ENCODE results near the gene ISG15. TPM values are rescaled to one million over a fixed set of nuclear protein-coding genes. Genes with fewer than 3 reads are reported as not detected.

The ISG15 gene
- total RNA-seq, 1 experiment from 2014 or later: 165 TPM

GRCh38 chr1:965526-966134, 47.7 kb upstream of the ISG15 start:
- Mint-ChIP-seq H3K4me3 (ENCODE audit: low read depth, unreplicated experiment) (peak overlapping the region; percentile 69), H3K36me3 (ENCODE audit: insufficient read depth, unreplicated experiment) (peaks cover 14% of the 10 kb centered on the region), H3K27ac (ENCODE audit: unreplicated experiment) (no peak overlapping the region), H3K9me3 (ENCODE audit: low read depth, unreplicated experiment) (no peaks in the 10 kb centered on the region), H3K4me1 (ENCODE audit: low read depth, unreplicated experiment) (no peaks in the 10 kb centered on the region), H3K27me3 (ENCODE audit: unreplicated experiment) (no peaks in the 10 kb centered on the region)
- no peak for DNase-seq
- CTCF ChIA-PET: no interaction called here
- intact Hi-C loops (cut with micrococcal nuclease; ENCODE audit: unreplicated experiment): no loop called here
- no TSS peak for BruUV-seq (replicated peaks)
- no peak for TF ChIP-seq CTCF (IDR thresholded peaks at IDR 0.05; ENCODE audit: unreplicated experiment)

- peak within 1 kb of the TSS; percentile 69 for H3K4me3 Mint-ChIP-seq (ENCODE audit: low read depth, unreplicated experiment)
- H3K4me1 Mint-ChIP-seq (ENCODE audit: low read depth, unreplicated experiment): no peaks in the 10 kb centered on the region
- H3K27ac Mint-ChIP-seq (ENCODE audit: unreplicated experiment): no peak within 1 kb of the TSS
- TF ChIP-seq CTCF (IDR thresholded peaks at IDR 0.05; ENCODE audit: unreplicated experiment): no peak
- CTCF ChIA-PET: interaction anchor here (0.5 to 1.1 kb wide), 2 partner anchors 10 to 103 kb away, joined by 6 read pairs; no protein-coding TSS in a partner anchor
- H3K36me3 Mint-ChIP-seq (ENCODE audit: insufficient read depth, unreplicated experiment): peaks cover 14% of the 10 kb centered on the region
- intact Hi-C loops (cut with micrococcal nuclease; ENCODE audit: unreplicated experiment): no loop called here
- no peaks in the 10 kb centered on the region for H3K9me3 Mint-ChIP-seq (ENCODE audit: low read depth, unreplicated experiment)
- DNase-seq: peak; percentile 72
- no TSS peak for BruUV-seq (replicated peaks)
- H3K27me3 Mint-ChIP-seq (ENCODE audit: unreplicated experiment): no peaks in the 10 kb centered on the region
These were observed 47.1 kb upstream of the ISG15 start, which contains the start of gene PLEKHN1 for GRCh38 chr1:966135-966703. PLEKHN1 (plus strand) TSS chr1:966482; CDS start chr1:966532, 50 bp downstream.

GRCh38 chr1:966704-967300, 46.5 kb upstream of the ISG15 start:
- BruUV-seq (replicated peaks): TSS peak; percentile 88
- Mint-ChIP-seq H3K9me3 (ENCODE audit: low read depth, unreplicated experiment) (no peaks in the 10 kb centered on the region), H3K4me1 (ENCODE audit: low read depth, unreplicated experiment) (no peaks in the 10 kb centered on the region), H3K27ac (ENCODE audit: unreplicated experiment) (no peak overlapping the region), H3K4me3 (ENCODE audit: low read depth, unreplicated experiment) (peak overlapping the region; percentile 69), H3K36me3 (ENCODE audit: insufficient read depth, unreplicated experiment) (peaks cover 14% of the 10 kb centered on the region), H3K27me3 (ENCODE audit: unreplicated experiment) (no peaks in the 10 kb centered on the region)
- intact Hi-C loops (cut with micrococcal nuclease; ENCODE audit: unreplicated experiment): no loop called here
- DNase-seq: peak; percentile 70
- CTCF ChIA-PET: interaction anchor here (0.5 to 1.1 kb wide), 2 partner anchors 9 to 102 kb away, joined by 6 read pairs; no protein-coding TSS in a partner anchor
- no peak for TF ChIP-seq CTCF (IDR thresholded peaks at IDR 0.05; ENCODE audit: unreplicated experiment)

- no TSS peak for BruUV-seq (replicated peaks)
- intact Hi-C loops (cut with micrococcal nuclease; ENCODE audit: unreplicated experiment): no loop called here
These were observed 45.6 kb upstream of the ISG15 start for GRCh38 chr1:967466-968343.

More at GRCh38 chr1:967466-968343, 45.6 kb upstream of the ISG15 start:
- Mint-ChIP-seq H3K9me3 (ENCODE audit: low read depth, unreplicated experiment) (no peaks in the 10 kb centered on the region), H3K36me3 (ENCODE audit: insufficient read depth, unreplicated experiment) (peaks cover 14% of the 10 kb centered on the region), H3K27me3 (ENCODE audit: unreplicated experiment) (no peaks in the 10 kb centered on the region), H3K4me1 (ENCODE audit: low read depth, unreplicated experiment) (no peaks in the 10 kb centered on the region), H3K4me3 (ENCODE audit: low read depth, unreplicated experiment) (peak overlapping the region; percentile 69), H3K27ac (ENCODE audit: unreplicated experiment) (no peak overlapping the region)
- TF ChIP-seq CTCF (IDR thresholded peaks at IDR 0.05; ENCODE audit: unreplicated experiment): no peak
- DNase-seq: no peak
- CTCF ChIA-PET: no interaction called here

All from Calu3 (cell line).